ENCODE results near the gene MTCP1. TPM values are rescaled to one million over a fixed set of nuclear protein-coding genes. Genes with fewer than 3 reads are reported as not detected.

Gene MTCP1, protein sequence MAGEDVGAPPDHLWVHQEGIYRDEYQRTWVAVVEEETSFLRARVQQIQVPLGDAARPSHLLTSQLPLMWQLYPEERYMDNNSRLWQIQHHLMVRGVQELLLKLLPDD
- total RNA-seq (2012; rRNA removed) = 9.4 and 16.2 TPM in 2 replicates

GRCh38 chrX:155070975-155071693 lies at the start of gene MTCP1, which contains the start of the genes BRCC3 and CMC4:
Gene MTCP1, minus strand, starts transcription at chrX:155071136. Its CDS starts 5,126 bp downstream, at chrX:155066010.
Gene BRCC3, plus strand, starts transcription at chrX:155071508. Its CDS starts 20 bp downstream, at chrX:155071528.
Gene CMC4, minus strand, starts transcription at chrX:155071136. Its CDS starts 7,113 bp downstream, at chrX:155064023.
- peaks cover 8% of the 10 kb centered on the region for H3K36me3 ChIP-seq (ENCODE audit: insufficient read depth, low read length)

GRCh38 chrX:155115174-155115819 lies 44.4 kb upstream of the MTCP1 start:
- Histone ChIP-seq H3K4me1 (ENCODE audit: control insufficient read depth, insufficient read depth, low read length) (no peaks in the 10 kb centered on the region), H3K9me3 (replicated peaks; ENCODE audit: low read length) (no peaks in the 10 kb centered on the region), H3K36me3 (ENCODE audit: insufficient read depth, low read length) (no peaks in the 10 kb centered on the region), H3K4me2 (ENCODE audit: low read length) (no peak overlapping the region), H3K27me3 (ENCODE audit: control insufficient read depth, insufficient read depth, low read length) (no peaks in the 10 kb centered on the region), H3K9ac (ENCODE audit: low read depth, low read length) (no peak overlapping the region), H3K4me3 (ENCODE audit: low read length) (no peak overlapping the region)

More at GRCh38 chrX:155070975-155071693, at the start of gene MTCP1, which contains the start of the genes BRCC3 and CMC4:
- H3K4me1 ChIP-seq (ENCODE audit: control insufficient read depth, insufficient read depth, low read length) = peaks cover 14% of the 10 kb centered on the region
- H3K9me3 ChIP-seq (replicated peaks; ENCODE audit: low read length) = no peaks in the 10 kb centered on the region
- peak within 1 kb of the TSS; percentile 84 for H3K4me2 ChIP-seq (ENCODE audit: low read length)
- H3K27me3 ChIP-seq (ENCODE audit: control insufficient read depth, insufficient read depth, low read length) = no peaks in the 10 kb centered on the region
- H3K4me3 ChIP-seq (ENCODE audit: low read length) = peak within 1 kb of the TSS; percentile 78
- peak within 1 kb of the TSS; percentile 90 for H3K9ac ChIP-seq (ENCODE audit: low read depth, low read length)

DNA sequence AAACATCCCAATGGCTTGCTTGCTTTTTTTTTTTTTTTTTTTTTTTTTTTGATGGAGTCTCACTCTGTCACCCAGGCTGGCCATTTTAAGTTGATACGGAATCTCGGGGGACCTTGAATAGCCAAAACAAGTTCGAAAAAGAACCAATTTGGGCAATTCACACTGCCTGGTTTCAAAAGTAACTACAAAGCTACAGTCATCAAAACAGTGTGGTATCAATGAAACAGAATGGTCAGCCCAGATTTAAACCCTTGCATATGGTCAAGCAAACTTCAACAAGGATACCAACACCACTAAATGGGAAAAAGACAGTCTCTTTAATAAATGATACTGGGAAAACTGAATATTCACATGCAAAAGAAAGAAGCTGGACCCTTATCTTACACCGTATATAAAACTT lies 42.2 kb upstream of the MTCP1 start:
- Histone ChIP-seq H3K9ac (ENCODE audit: low read depth, low read length) (no peak overlapping the region), H3K4me1 (ENCODE audit: control insufficient read depth, insufficient read depth, low read length) (no peaks in the 10 kb centered on the region), H3K4me2 (ENCODE audit: low read length) (no peak overlapping the region), H3K9me3 (replicated peaks; ENCODE audit: low read length) (no peaks in the 10 kb centered on the region), H3K4me3 (ENCODE audit: low read length) (no peak overlapping the region), H3K36me3 (ENCODE audit: insufficient read depth, low read length) (no peaks in the 10 kb centered on the region), H3K27me3 (ENCODE audit: control insufficient read depth, insufficient read depth, low read length) (no peaks in the 10 kb centered on the region)

DNA sequence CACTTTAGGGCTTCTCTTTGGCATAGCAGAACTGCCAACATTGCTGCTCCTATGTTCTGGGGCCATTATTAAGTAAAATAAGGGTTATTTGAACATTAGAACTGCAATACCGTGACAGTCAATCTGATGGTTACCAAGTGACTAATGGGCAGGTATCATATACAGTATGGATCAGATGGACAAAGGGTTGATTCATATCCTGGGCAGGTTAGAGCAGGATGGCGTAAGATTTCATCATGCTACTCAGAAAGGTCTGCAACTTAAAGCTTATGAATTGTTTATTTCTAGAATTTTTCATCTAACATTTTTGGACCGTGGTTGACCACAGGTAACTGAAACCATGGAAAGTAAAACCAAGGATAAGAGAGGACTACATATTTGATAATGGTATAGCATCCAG lies 41.2 kb upstream of the MTCP1 start:
- Histone ChIP-seq H3K9me3 (replicated peaks; ENCODE audit: low read length) (no peaks in the 10 kb centered on the region), H3K4me2 (ENCODE audit: low read length) (no peak overlapping the region), H3K36me3 (ENCODE audit: insufficient read depth, low read length) (no peaks in the 10 kb centered on the region), H3K27me3 (ENCODE audit: control insufficient read depth, insufficient read depth, low read length) (no peaks in the 10 kb centered on the region), H3K9ac (ENCODE audit: low read depth, low read length) (no peak overlapping the region), H3K4me3 (ENCODE audit: low read length) (no peak overlapping the region), H3K4me1 (ENCODE audit: control insufficient read depth, insufficient read depth, low read length) (no peaks in the 10 kb centered on the region)

GRCh38 chrX:155108427-155108826 lies 37.5 kb upstream of the MTCP1 start:
- Histone ChIP-seq H3K9ac (ENCODE audit: low read depth, low read length) (no peak overlapping the region), H3K4me3 (ENCODE audit: low read length) (no peak overlapping the region), H3K4me1 (ENCODE audit: control insufficient read depth, insufficient read depth, low read length) (no peaks in the 10 kb centered on the region), H3K36me3 (ENCODE audit: insufficient read depth, low read length) (no peaks in the 10 kb centered on the region), H3K4me2 (ENCODE audit: low read length) (no peak overlapping the region), H3K27me3 (ENCODE audit: control insufficient read depth, insufficient read depth, low read length) (no peaks in the 10 kb centered on the region), H3K9me3 (replicated peaks; ENCODE audit: low read length) (no peaks in the 10 kb centered on the region)

DNA sequence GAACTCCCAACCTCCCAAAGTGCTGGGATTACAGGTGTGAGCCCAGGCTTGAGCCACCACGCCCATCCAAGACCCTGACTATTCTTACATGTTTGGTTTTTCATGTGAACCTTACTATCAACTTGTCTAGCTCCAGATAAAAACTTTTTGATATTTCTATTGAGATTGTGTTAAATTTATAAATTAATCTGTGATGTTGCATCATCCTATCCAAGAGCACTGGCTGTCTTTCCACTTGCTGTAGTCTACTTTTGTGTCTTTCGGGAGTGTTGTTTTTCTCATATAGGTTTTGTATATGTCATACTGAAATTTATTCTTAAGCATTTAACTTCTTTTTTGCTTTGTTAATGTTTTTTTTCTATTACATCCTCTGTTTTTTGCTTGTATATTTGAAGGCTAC lies 35.0 kb upstream of the MTCP1 start:
- Histone ChIP-seq H3K36me3 (ENCODE audit: insufficient read depth, low read length) (no peaks in the 10 kb centered on the region), H3K9me3 (replicated peaks; ENCODE audit: low read length) (no peaks in the 10 kb centered on the region), H3K4me2 (ENCODE audit: low read length) (no peak overlapping the region), H3K4me3 (ENCODE audit: low read length) (no peak overlapping the region), H3K9ac (ENCODE audit: low read depth, low read length) (no peak overlapping the region), H3K4me1 (ENCODE audit: control insufficient read depth, insufficient read depth, low read length) (no peaks in the 10 kb centered on the region), H3K27me3 (ENCODE audit: control insufficient read depth, insufficient read depth, low read length) (no peaks in the 10 kb centered on the region)

- no peaks in the 10 kb centered on the region for H3K36me3 ChIP-seq (ENCODE audit: insufficient read depth, low read length)
- H3K9me3 ChIP-seq (replicated peaks; ENCODE audit: low read length) = no peaks in the 10 kb centered on the region
- H3K4me3 ChIP-seq (ENCODE audit: low read length) = no peak overlapping the region
These were observed 23.6 kb upstream of the MTCP1 start for GRCh38 chrX:155094468-155095061.

GRCh38 chrX:155086961-155087735 lies 16.2 kb upstream of the MTCP1 start:
- Histone ChIP-seq H3K9me3 (replicated peaks; ENCODE audit: low read length) (no peaks in the 10 kb centered on the region), H3K4me1 (ENCODE audit: control insufficient read depth, insufficient read depth, low read length) (no peaks in the 10 kb centered on the region), H3K4me3 (ENCODE audit: low read length) (no peak overlapping the region), H3K36me3 (ENCODE audit: insufficient read depth, low read length) (peaks cover 8% of the 10 kb centered on the region), H3K27me3 (ENCODE audit: control insufficient read depth, insufficient read depth, low read length) (no peaks in the 10 kb centered on the region), H3K9ac (ENCODE audit: low read depth, low read length) (no peak overlapping the region), H3K4me2 (ENCODE audit: low read length) (no peak overlapping the region)

More at GRCh38 chrX:155094468-155095061, 23.6 kb upstream of the MTCP1 start:
- Histone ChIP-seq H3K4me2 (ENCODE audit: low read length) (no peak overlapping the region), H3K27me3 (ENCODE audit: control insufficient read depth, insufficient read depth, low read length) (no peaks in the 10 kb centered on the region), H3K9ac (ENCODE audit: low read depth, low read length) (no peak overlapping the region), H3K4me1 (ENCODE audit: control insufficient read depth, insufficient read depth, low read length) (no peaks in the 10 kb centered on the region)

DNA sequence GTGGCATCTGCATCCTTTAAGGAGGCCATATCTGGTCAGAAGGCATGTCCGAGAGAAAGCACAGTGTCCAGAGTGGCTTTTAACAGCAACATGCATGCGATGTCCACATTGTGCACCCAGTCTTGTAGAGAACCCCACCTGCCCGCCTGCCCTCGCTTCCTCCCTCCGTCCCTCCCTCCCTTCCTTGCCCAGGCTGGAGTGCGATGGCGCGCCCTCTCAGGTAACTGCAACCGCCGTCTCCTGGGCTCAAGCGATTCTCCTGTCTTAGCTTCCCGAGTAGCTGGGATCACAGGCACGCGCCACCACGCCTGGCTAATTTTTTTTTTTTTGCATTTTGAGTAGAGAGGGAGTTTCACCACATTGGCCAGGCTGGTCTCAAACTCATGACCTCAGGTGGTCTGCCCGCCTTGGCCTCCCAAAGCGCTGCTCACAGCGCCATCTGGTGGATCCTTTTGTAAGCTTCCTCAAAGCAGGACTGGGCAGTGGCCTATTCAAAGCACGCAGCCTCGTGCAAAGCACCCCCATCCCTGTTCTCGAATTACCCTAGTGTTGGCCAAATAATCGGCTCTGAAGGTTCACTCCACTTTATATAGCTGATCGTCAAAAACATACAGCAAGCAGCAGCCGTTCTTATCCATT lies 15.4 kb upstream of the MTCP1 start:
- peaks cover 8% of the 10 kb centered on the region for H3K36me3 ChIP-seq (ENCODE audit: insufficient read depth, low read length)

GRCh38 chrX:155071694-155072280 lies 851 bp upstream of the MTCP1 start:
- Histone ChIP-seq H3K36me3 (ENCODE audit: insufficient read depth, low read length) (peaks cover 8% of the 10 kb centered on the region), H3K4me1 (ENCODE audit: control insufficient read depth, insufficient read depth, low read length) (peaks cover 14% of the 10 kb centered on the region), H3K27me3 (ENCODE audit: control insufficient read depth, insufficient read depth, low read length) (no peaks in the 10 kb centered on the region), H3K9ac (ENCODE audit: low read depth, low read length) (peak overlapping the region; percentile 80), H3K4me2 (ENCODE audit: low read length) (peak overlapping the region; percentile 84), H3K9me3 (replicated peaks; ENCODE audit: low read length) (no peaks in the 10 kb centered on the region), H3K4me3 (ENCODE audit: low read length) (peak overlapping the region; percentile 78)

More for the DNA sequence above, 15.4 kb upstream of the MTCP1 start:
- no peak overlapping the region for H3K4me3 ChIP-seq (ENCODE audit: low read length)
- no peak overlapping the region for H3K9ac ChIP-seq (ENCODE audit: low read depth, low read length)
- no peaks in the 10 kb centered on the region for H3K27me3 ChIP-seq (ENCODE audit: control insufficient read depth, insufficient read depth, low read length)
- H3K9me3 ChIP-seq (replicated peaks; ENCODE audit: low read length) = no peaks in the 10 kb centered on the region
- no peaks in the 10 kb centered on the region for H3K4me1 ChIP-seq (ENCODE audit: control insufficient read depth, insufficient read depth, low read length)
- no peak overlapping the region for H3K4me2 ChIP-seq (ENCODE audit: low read length)
